BJ (cell line): ENCODE measurements around the gene AJAP1. TPM values are rescaled to one million over a fixed set of nuclear protein-coding genes. Genes with fewer than 3 reads are reported as not detected.

Source experiments
- CTCF ChIA-PET: fragments of 350-600 bp; formaldehyde crosslinking; extraction: SDS; loops from one replicate; lab custom pipeline; 2021; ENCODE audit warnings: antibody characterized with exemption, inconsistent platforms; lab: Yijun Ruan, JAX
- POLR2A ChIA-PET: fragments of 300-600 bp; sonication (Branson Sonifier 250); formaldehyde crosslinking; extraction: SDS; loops from one replicate; lab custom pipeline; 2021; ENCODE audit warnings: antibody characterized with exemption; lab: Charles Lee
- DNase-seq: peaks from one replicate; pipeline ENCODE4 v3.0.0-alpha.2; 2011; ENCODE audit warnings: low read depth
- H3K27me3 ChIP-seq: 2 replicates; pipeline ENCODE4 v1.6.0; 2011; ENCODE audit warnings: low read length; ENCODE audit not compliant: control insufficient read depth, insufficient read depth
- H3K36me3 ChIP-seq: 2 replicates; pipeline ENCODE4 v1.5.1; 2011; ENCODE audit warnings: low read length; ENCODE audit not compliant: control insufficient read depth, insufficient read depth
- H3K4me3 ChIP-seq: 2 replicates; pipeline ENCODE4 v1.5.1; 2011; ENCODE audit warnings: low read depth, mild to moderate bottlenecking, control low read depth, low read length
- CTCF ChIP-seq: IDR thresholded peaks from 2 replicates; pipeline ENCODE4 v1.5.1; 2011; ENCODE audit warnings: low read depth, mild to moderate bottlenecking, control low read depth, inconsistent platforms, low read length, moderate library complexity; ENCODE audit not compliant: insufficient read depth
- polyA plus RNA-seq: library from polyadenylated mRNA; depleted of rRNA; stranded (reverse); fragments of >200 nt; gene quantifications from 2 replicates; pipeline ENCODE4 v1.2.3, GENCODE V29; 2011

AJAP1 gene
- polyA plus RNA-seq, 1 experiment = 0.80 TPM

GRCh38 chr1:4636186-4636585, 18.2 kb upstream of the AJAP1 start:
- TF ChIP-seq CTCF = no peak
- no peaks in the 10 kb centered on the region for H3K27me3 ChIP-seq
- no peak overlapping the region for H3K4me3 ChIP-seq
- DNase-seq = no peak
- POLR2A ChIA-PET = no interaction called here
- CTCF ChIA-PET = no interaction called here
- H3K36me3 ChIP-seq = no peaks in the 10 kb centered on the region

GRCh38 chr1:4636644-4637380, 17.6 kb upstream of the AJAP1 start:
- ChIA-PET CTCF (no interaction called here), POLR2A (no interaction called here)
- no peak overlapping the region for H3K4me3 ChIP-seq
- TF ChIP-seq CTCF = no peak
- H3K36me3 ChIP-seq = no peaks in the 10 kb centered on the region
- H3K27me3 ChIP-seq = no peaks in the 10 kb centered on the region
- no peak for DNase-seq

- Histone ChIP-seq H3K27me3 (no peaks in the 10 kb centered on the region), H3K36me3 (no peaks in the 10 kb centered on the region), H3K4me3 (no peak overlapping the region)
- no peak for DNase-seq
- TF ChIP-seq CTCF = no peak
- ChIA-PET POLR2A (no interaction called here), CTCF (no interaction called here)
Measured at GRCh38 chr1:4637616-4638344, 16.6 kb upstream of the AJAP1 start.

- Histone ChIP-seq H3K36me3 (no peaks in the 10 kb centered on the region), H3K4me3 (no peak overlapping the region), H3K27me3 (no peaks in the 10 kb centered on the region)
- POLR2A ChIA-PET = no interaction called here
- DNase-seq = no peak
- CTCF ChIA-PET = no interaction called here
- TF ChIP-seq CTCF = no peak
Measured at GRCh38 chr1:4638345-4638729, 16.1 kb upstream of the AJAP1 start.

- Histone ChIP-seq H3K36me3 (no peaks in the 10 kb centered on the region), H3K27me3 (no peaks in the 10 kb centered on the region), H3K4me3 (no peak overlapping the region)
- TF ChIP-seq CTCF = no peak
- ChIA-PET CTCF (interaction anchor here (1.3 kb wide), 1 partner anchor 11 kb away, joined by 3 read pairs; no protein-coding TSS in a partner anchor), POLR2A (no interaction called here)
- no peak for DNase-seq
Measured at GRCh38 chr1:4640931-4641330, 13.5 kb upstream of the AJAP1 start.
